GM12892 (cell line): Measurements from ENCODE around the gene SSR3.

Experiments used
- POLR2A ChIP-seq: IDR thresholded peaks from 2 replicates; pipeline ENCODE4 v1.6.1; 2011; ENCODE audit warnings: low read depth, low read length, control low read depth
- POLR2AphosphoS5 ChIP-seq: IDR thresholded peaks from 2 replicates; pipeline ENCODE4 v1.6.1; 2011; ENCODE audit warnings: low read depth, low read length, control low read depth

DNA sequence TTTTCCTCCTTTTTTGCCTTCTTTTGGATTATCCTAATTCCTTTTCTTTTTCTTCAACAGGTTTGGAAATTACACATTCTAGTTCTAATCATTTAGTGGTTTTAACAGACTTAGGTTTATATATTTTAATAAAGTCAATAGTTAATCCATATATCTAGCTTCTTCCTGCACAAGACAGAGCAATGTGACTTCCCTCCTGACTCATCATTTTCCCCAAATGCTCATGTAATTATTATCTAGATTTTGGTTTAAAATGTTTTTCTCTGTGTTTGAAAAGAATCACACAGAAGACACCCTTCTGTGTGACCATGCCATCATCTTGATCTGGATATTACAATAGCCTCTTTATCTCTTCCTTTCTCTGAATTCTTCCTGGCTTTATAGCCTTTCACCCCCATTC lies 28.6 kb upstream of the SSR3 start:
- TF ChIP-seq POLR2AphosphoS5 (no peak), POLR2A (no peak)
